ENCODE results near the gene ABCA4.

DNA sequence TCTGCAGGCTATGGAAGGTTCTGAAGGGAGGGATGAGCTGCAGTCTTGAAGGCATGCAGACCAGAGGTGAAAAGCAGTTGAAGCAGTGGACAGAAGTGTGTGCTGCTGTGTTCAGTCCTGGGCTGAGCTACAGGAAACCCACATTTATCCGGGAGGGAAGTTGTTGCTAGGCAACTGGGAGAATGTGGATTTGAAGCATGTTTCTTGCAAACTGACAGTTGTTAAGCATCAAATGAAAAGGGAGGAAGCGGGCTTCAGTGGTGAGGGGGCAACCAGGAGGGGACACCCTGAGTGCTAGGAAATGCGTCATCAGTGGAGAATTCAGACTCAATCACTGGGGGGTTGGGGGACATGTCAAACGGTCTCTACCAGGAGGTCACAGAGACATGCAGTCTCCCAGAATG, 28.7 kb downstream of the ABCA4 start:
- TF ChIP-seq CTCF (IDR thresholded peaks at IDR 0.05) (no peak), POLR2A (IDR thresholded peaks at IDR 0.05) (no peak)

Data from Peyer's patch (tissue), 4 donors.